B cell (primary cell): ENCODE results near the gene HCN4. TPM values are rescaled to one million over a fixed set of nuclear protein-coding genes. Genes with fewer than 3 reads are reported as not detected.

Source experiments
- ATAC-seq: fragments of 200-7000 bp; cut with Tn5 transposase; one replicate; pipeline ENCODE4 v1.10.0; 2021; ENCODE audit warnings: low read depth, mild to moderate bottlenecking, moderate number of reproducible peaks, moderate library complexity
- CTCF ChIA-PET: fragments of 350-600 bp; sonication (Branson Sonifier 250); formaldehyde crosslinking; loops from one replicate; lab custom pipeline; 2021; ENCODE audit warnings: antibody characterized with exemption, inconsistent platforms; lab: Charles Lee
- POLR2A ChIA-PET: fragments of 350-600 bp; sonication (Branson Sonifier 250); formaldehyde crosslinking; loops from one replicate; lab custom pipeline; 2021; ENCODE audit warnings: antibody characterized with exemption; lab: Charles Lee
- DNase-seq: peaks from one replicate; pipeline ENCODE4 v3.0.0; 2013
- H2AFZ ChIP-seq: 2 replicates; pipeline ENCODE4 v1.6.1; 2012; ENCODE audit warnings: mild to moderate bottlenecking, low read depth, low read length; ENCODE audit not compliant: insufficient read depth, poor library complexity, severe bottlenecking
- H3K27ac ChIP-seq, 2 donors: 1 replicate in 1 of 2; 2 replicates in 1 of 2; pipeline ENCODE4 v1.5.1; 2012 to 2013; ENCODE audit warnings: low read length in 2 of 2, mild to moderate bottlenecking in 2 of 2, moderate library complexity in 1 of 2
- H3K27me3 ChIP-seq, 4 experiments: fragments of 200-600 bp in 1 of 4; sonication (generic) in 1 of 4; replicated peaks in 1 of 4; 1 replicate in 2 of 4; 2 replicates in 2 of 4; pipeline versions ENCODE4 v1.6.1 to v1.7.0; 2013 to 2016; ENCODE audit warnings: low read length in 3 of 4, mild to moderate bottlenecking in 2 of 4, mixed read lengths in 1 of 4, moderate library complexity in 1 of 4; ENCODE audit not compliant: insufficient read depth in 4 of 4, control insufficient read depth in 3 of 4; ENCODE audit errors: control extremely low read depth in 1 of 4
- H3K36me3 ChIP-seq, 2 experiments: replicated peaks in 1 of 2; 1 replicate in 1 of 2; 2 replicates in 1 of 2; pipeline versions ENCODE4 v1.6.1 to v1.7.1; 2013; ENCODE audit warnings: low read length in 1 of 2; ENCODE audit not compliant: insufficient read depth in 2 of 2, control insufficient read depth in 1 of 2; ENCODE audit errors: control extremely low read depth in 1 of 2, extremely low read depth in 1 of 2
- H3K4me1 ChIP-seq, 2 donors: fragments of 200-600 bp in 1 of 2; sonication (generic) in 1 of 2; 1 replicate in 1 of 2; 2 replicates in 1 of 2; pipeline versions ENCODE4 v1.5.1 to v1.6.1; 2013 to 2017; ENCODE audit warnings: low read length in 2 of 2; ENCODE audit not compliant: control insufficient read depth in 2 of 2, insufficient read depth in 2 of 2
- H3K4me2 ChIP-seq: replicated peaks from 2 replicates; pipeline ENCODE3; 2012; ENCODE audit warnings: mild to moderate bottlenecking, low read depth, low read length; ENCODE audit not compliant: poor library complexity, severe bottlenecking
- H3K4me3 ChIP-seq, 5 experiments: fragments of 200-600 bp in 1 of 5; sonication (generic) in 1 of 5; 1 replicate in 3 of 5; 2 replicates in 2 of 5; pipeline versions ENCODE4 v1.5.1 to v1.7.0; 2011 to 2016; ENCODE audit warnings: low read length in 4 of 5, mild to moderate bottlenecking in 4 of 5, low read depth in 2 of 5, control low read depth in 1 of 5, moderate library complexity in 1 of 5; ENCODE audit not compliant: insufficient read depth in 1 of 5; ENCODE audit errors: control extremely low read depth in 1 of 5, extremely low read depth in 1 of 5
- H3K79me2 ChIP-seq: fragments of 200-600 bp; sonication (generic); one replicate; pipeline ENCODE4 v1.6.0; 2016; ENCODE audit warnings: low read length; ENCODE audit not compliant: control insufficient read depth, insufficient read depth
- H3K9ac ChIP-seq: fragments of 200-600 bp; sonication (generic); 2 replicates; pipeline ENCODE4 v1.6.1; 2017; ENCODE audit warnings: mild to moderate bottlenecking, low read length, moderate library complexity
- H3K9me3 ChIP-seq, 3 donors: one replicate each; pipeline versions ENCODE4 v1.6.1 to v1.7.1; 2013; ENCODE audit warnings: low read length in 2 of 3; ENCODE audit not compliant: control insufficient read depth in 2 of 3, insufficient read depth in 1 of 3; ENCODE audit errors: control extremely low read depth in 1 of 3
- H4K20me1 ChIP-seq: 2 replicates; pipeline ENCODE4 v1.6.0; 2012; ENCODE audit warnings: mild to moderate bottlenecking, low read length; ENCODE audit not compliant: insufficient read depth, control insufficient read depth, poor library complexity, severe bottlenecking
- H3K27ac Mint-ChIP-seq: one replicate; pipeline ENCODE4 v1.8.0; 2021; ENCODE audit warnings: mixed read lengths
- H3K27me3 Mint-ChIP-seq: one replicate; pipeline ENCODE4 v1.8.0; 2021; ENCODE audit warnings: mixed read lengths
- H3K4me1 Mint-ChIP-seq: one replicate; pipeline ENCODE4 v1.8.0; 2021; ENCODE audit warnings: mixed read lengths
- H3K4me3 Mint-ChIP-seq: one replicate; pipeline ENCODE4 v1.8.0; 2021; ENCODE audit warnings: mixed read lengths
- H3K9me3 Mint-ChIP-seq: one replicate; pipeline ENCODE4 v1.8.0; 2022; ENCODE audit warnings: mixed read lengths; ENCODE audit not compliant: insufficient read depth
- CTCF ChIP-seq: fragments of 200-600 bp; IDR thresholded peaks from one replicate; pipeline ENCODE4 v1.8.0; 2022; ENCODE audit warnings: antibody characterized with exemption, mild to moderate bottlenecking
- EZH2 ChIP-seq: IDR thresholded peaks from 2 replicates; pipeline ENCODE4 v1.6.1; 2012; ENCODE audit warnings: borderline replicate concordance, low read depth, mild to moderate bottlenecking, moderate library complexity, low read length; ENCODE audit not compliant: insufficient read depth, poor library complexity, severe bottlenecking
- WGBS: methylation state at CpG from one replicate; pipeline ENCODE4 v1.1.5; 2013; ENCODE audit warnings: missing lambda C conversion rate; ENCODE audit not compliant: insufficient coverage; 5-methylcytosine and 5-hydroxymethylcytosine counted together
- intact Hi-C: fragments of 100-400 bp; cut with micrococcal nuclease; formaldehyde crosslinking; loops from one replicate; pipeline ENCODE4 v1.10.0; 2022
- polyA minus RNA-seq: library from RNA; depleted of rRNA, polyadenylated mRNA; stranded (reverse); fragments of >200 nt; gene quantifications from 2 replicates; pipeline ENCODE4 v1.2.3, GENCODE V29; 2012
- polyA plus RNA-seq: library from polyadenylated mRNA; depleted of rRNA; stranded (reverse); fragments of >200 nt; gene quantifications from 2 replicates; pipeline ENCODE4 v1.2.3, GENCODE V29; 2012
- total RNA-seq, 2 donors: library from RNA; stranded (reverse); fragments of 120-200 nt in 1 of 2; gene quantifications; 1 replicate in 1 of 2; 2 replicates in 1 of 2; pipeline versions ENCODE4 v1.2.3 to v1.2.4, GENCODE V29; 2013 to 2022

Gene HCN4
- total RNA-seq, result not detected in 2 replicates
- total RNA-seq (2013), result not detected
- not detected in 2 replicates for polyA plus RNA-seq
- polyA minus RNA-seq, result 0.07 TPM in 1 of 2 replicates, not detected in the other

- no peak within 1 kb of the TSS for H2AFZ ChIP-seq
- no peak for TF ChIP-seq CTCF
- ChIA-PET POLR2A (no interaction called here), CTCF (no interaction called here)
- no peaks in the 10 kb centered on the region for H4K20me1 ChIP-seq
- H3K9me3 ChIP-seq, result no peaks in the 10 kb centered on the region
- Mint-ChIP-seq H3K27me3 (peaks cover 56% of the 10 kb centered on the region), H3K9me3 (no peaks in the 10 kb centered on the region), H3K27ac (no peak within 1 kb of the TSS), H3K4me1 (no peaks in the 10 kb centered on the region), H3K4me3 (no peak within 1 kb of the TSS)
- H3K79me2 ChIP-seq, result no peaks in the 10 kb centered on the region
- H3K4me1 ChIP-seq, result no peaks in the 10 kb centered on the region
- WGBS, result 3% methylated on average over 109 of the region's 109 CpGs
- no peak within 1 kb of the TSS for H3K9ac ChIP-seq
- DNase-seq, result no peak
- no peak within 1 kb of the TSS for H3K27ac ChIP-seq
- no peak for ATAC-seq
- no peak within 1 kb of the TSS for H3K4me3 ChIP-seq
- intact Hi-C loops, result no loop called here
- H3K36me3 ChIP-seq, result no peaks in the 10 kb centered on the region
- H3K4me2 ChIP-seq, result no peak within 1 kb of the TSS
- peaks cover 0 to 32% (median 5%) of the 10 kb centered on the region in 4 experiments for H3K27me3 ChIP-seq
Observed at GRCh38 chr15:73368301-73369136, at the start of gene HCN4. Gene HCN4, minus strand, starts transcription at chr15:73368958. Its CDS starts 688 bp downstream, at chr15:73368270.

DNA sequence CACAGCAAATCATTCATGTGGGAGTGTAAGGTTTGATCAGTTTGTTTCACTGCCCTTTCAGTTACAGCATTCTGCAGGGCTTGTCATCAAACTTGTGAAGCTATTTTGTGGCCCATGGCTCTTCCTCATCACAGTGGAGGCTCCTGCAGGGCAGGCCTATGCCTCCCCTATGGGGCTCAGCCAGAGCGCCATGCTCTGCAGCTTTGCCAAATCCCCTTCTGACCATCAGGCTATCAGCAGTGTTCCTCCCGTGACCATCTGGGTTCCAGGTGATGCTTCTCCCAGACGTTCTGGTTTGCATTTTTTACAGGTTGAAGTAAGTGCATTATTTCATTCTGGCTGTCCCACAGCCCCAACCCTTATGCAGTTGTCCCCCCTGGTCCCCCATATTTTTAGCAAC, 46.1 kb upstream of the HCN4 start:
- no peak overlapping the region for H3K4me3 Mint-ChIP-seq
- no peak overlapping the region for H3K27ac Mint-ChIP-seq
- Histone ChIP-seq H3K9me3 (peaks cover 0 to 1% (median 0%) of the 10 kb centered on the region in 3 donors), H3K36me3 (no peaks in the 10 kb centered on the region), H3K27me3 (peaks cover 0 to 4% (median 0%) of the 10 kb centered on the region in 4 experiments), H3K9ac (no peak overlapping the region), H4K20me1 (no peaks in the 10 kb centered on the region), H3K4me3 (no peak overlapping the region), H3K4me2 (no peak overlapping the region), H3K27ac (no peak overlapping the region), H3K79me2 (no peaks in the 10 kb centered on the region), H3K4me1 (no peaks in the 10 kb centered on the region), H2AFZ (no peak overlapping the region)
- intact Hi-C loops, result no loop called here
- ChIA-PET POLR2A (no interaction called here), CTCF (no interaction called here)
- H3K9me3 Mint-ChIP-seq, result no peaks in the 10 kb centered on the region
- peaks cover 22% of the 10 kb centered on the region for H3K27me3 Mint-ChIP-seq
- WGBS, result 100% methylated on average over 2 of the region's 3 CpGs
- H3K4me1 Mint-ChIP-seq, result no peaks in the 10 kb centered on the region
- no peak for DNase-seq
- TF ChIP-seq CTCF (no peak), EZH2 (no peak)
- no peak for ATAC-seq
